OCI-LY1 (cell line): ENCODE measurements around the gene MS4A10.

Experiments used
- CTCF ChIP-seq: fragments of 200-600 bp; sonication (generic), shearing (Covaris generic); IDR thresholded peaks from 2 replicates; pipeline ENCODE4 v1.5.1; 2017; ENCODE audit warnings: mild to moderate bottlenecking, antibody characterized with exemption, low read length, moderate library complexity, mixed read lengths
- EZH2 ChIP-seq: fragments of 200-600 bp; sonication (generic), shearing (Covaris generic); IDR thresholded peaks from 2 replicates; pipeline ENCODE4 v1.8.0; 2017; ENCODE audit warnings: borderline replicate concordance, mixed run types, mild to moderate bottlenecking, antibody characterized with exemption, low read length, moderate library complexity, mixed read lengths

GRCh38 chr11:60831501-60832079 is 46.5 kb downstream of the MS4A10 start:
- TF ChIP-seq CTCF = no peak
- TF ChIP-seq EZH2 = no peak
